ENCODE data around the gene RGS9. TPM values are rescaled to one million over a fixed set of nuclear protein-coding genes. Genes with fewer than 3 reads are reported as not detected.

Gene RGS9
- total and polyA plus RNA-seq, 2 experiments from 2014 or later, result 12.8 to 29.6 TPM

GRCh38 chr17:65227637-65228036, 90.5 kb downstream of the RGS9 start (continued):
- TF ChIP-seq CTCF (conservative IDR thresholded peaks at IDR 0.05; ENCODE audit: low read depth in 2 of 2) (no peak), EZH2 (IDR thresholded peaks at IDR 0.05; ENCODE audit: low read depth, unreplicated experiment) (no peak)

GRCh38 chr17:65228287-65228686, 91.1 kb downstream of the RGS9 start:
- TF ChIP-seq STAT1 (IDR thresholded peaks at IDR 0.05; ENCODE audit: unreplicated experiment), result no peak
- no peak for TF ChIP-seq REST (IDR thresholded peaks at IDR 0.05; ENCODE audit: unreplicated experiment)
- no peak for TF ChIP-seq ETS1 (IDR thresholded peaks at IDR 0.05)
- TF ChIP-seq CREB1 (CRISPR knock-in tag; IDR thresholded peaks at IDR 0.05; ENCODE audit: low read depth), result no peak
- TF ChIP-seq EZH2phosphoT487 (IDR thresholded peaks at IDR 0.05; ENCODE audit: unreplicated experiment), result no peak
- no peak for TF ChIP-seq ZNF114 (CRISPR knock-in tag; IDR thresholded peaks at IDR 0.05)
- no peak for TF ChIP-seq NANOG (IDR thresholded peaks at IDR 0.05; ENCODE audit: borderline replicate concordance)
- TF ChIP-seq JUNB (IDR thresholded peaks at IDR 0.05; ENCODE audit: unreplicated experiment), result no peak
- TF ChIP-seq EZH2 (IDR thresholded peaks at IDR 0.05; ENCODE audit: low read depth, unreplicated experiment), result no peak
- TF ChIP-seq POLR2AphosphoS5 (IDR thresholded peaks at IDR 0.05; ENCODE audit: low read depth), result no peak
- no peak overlapping the region for H3K27ac ChIP-seq (ENCODE audit: low read depth)
- no peak for DNase-seq (ENCODE audit: low spot score)
- peaks cover 2% of the 10 kb centered on the region for H3K27me3 Mint-ChIP-seq (ENCODE audit: insufficient read depth, low read depth, poor library complexity)
- H3K9me2 ChIP-seq (ENCODE audit: insufficient read depth), result no peaks in the 10 kb centered on the region
- no peaks in the 10 kb centered on the region for H3K9me3 Mint-ChIP-seq
- no peaks in the 10 kb centered on the region for H3K4me1 ChIP-seq (ENCODE audit: insufficient read depth)
- H3K36me3 ChIP-seq (ENCODE audit: insufficient read depth), result no peaks in the 10 kb centered on the region
- H3K27me3 ChIP-seq (ENCODE audit: insufficient read depth), result no peaks in the 10 kb centered on the region
- no peak overlapping the region for H3K27ac Mint-ChIP-seq
- no peaks in the 10 kb centered on the region for H3F3A ChIP-seq (replicated peaks; ENCODE audit: low read depth)
- ATAC-seq, result no peak
- H3K4me3 ChIP-seq, result no peak overlapping the region
- H3K4me1 Mint-ChIP-seq, result peaks cover 11% of the 10 kb centered on the region; the same call in 2 of the 3 replicates
- H4K20me1 ChIP-seq (replicated peaks; ENCODE audit: insufficient read depth), result no peaks in the 10 kb centered on the region
- no peak overlapping the region for H3K4me3 Mint-ChIP-seq
- H3K36me3 Mint-ChIP-seq (ENCODE audit: low read depth), result no peaks in the 10 kb centered on the region
- no peak overlapping the region for H2AFZ ChIP-seq
- no peak overlapping the region for H3K4me2 ChIP-seq
- H3K79me2 ChIP-seq (replicated peaks; ENCODE audit: insufficient read depth), result no peaks in the 10 kb centered on the region
